HG02981 (cell line): Measurements from ENCODE around the gene ACTN2.

ENCODE experiments used
- ATAC-seq: cut with Tn5 transposase; IDR thresholded peaks from one replicate; pipeline ENCODE4 v1.9.1; 2021; ENCODE audit warnings: mild to moderate bottlenecking, moderate library complexity; ENCODE audit not compliant: unreplicated experiment

ACTN2 gene

DNA sequence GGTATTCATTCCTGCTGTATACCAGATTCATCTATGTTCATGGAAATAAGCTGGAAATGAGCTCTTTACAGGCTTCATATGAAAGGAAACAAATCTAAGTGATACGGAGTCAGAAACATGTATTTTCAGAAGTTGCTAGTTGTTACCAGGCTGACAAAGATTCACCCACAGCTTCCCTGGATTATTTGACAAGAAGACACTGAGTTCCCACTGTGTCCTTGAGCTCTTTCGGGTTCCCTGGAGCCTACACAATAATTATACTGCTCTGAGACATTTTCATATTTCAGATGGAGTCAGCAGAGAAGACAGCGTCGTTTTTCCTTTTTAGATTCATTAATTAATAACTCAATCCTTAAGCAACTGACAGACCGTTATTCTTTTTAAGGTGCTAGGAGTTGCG is 79.5 kb downstream of the ACTN2 start:
- no peak for ATAC-seq

- no peak for ATAC-seq
Measured at GRCh38 chr1:236766506-236766905, 80.2 kb downstream of the ACTN2 start.

DNA sequence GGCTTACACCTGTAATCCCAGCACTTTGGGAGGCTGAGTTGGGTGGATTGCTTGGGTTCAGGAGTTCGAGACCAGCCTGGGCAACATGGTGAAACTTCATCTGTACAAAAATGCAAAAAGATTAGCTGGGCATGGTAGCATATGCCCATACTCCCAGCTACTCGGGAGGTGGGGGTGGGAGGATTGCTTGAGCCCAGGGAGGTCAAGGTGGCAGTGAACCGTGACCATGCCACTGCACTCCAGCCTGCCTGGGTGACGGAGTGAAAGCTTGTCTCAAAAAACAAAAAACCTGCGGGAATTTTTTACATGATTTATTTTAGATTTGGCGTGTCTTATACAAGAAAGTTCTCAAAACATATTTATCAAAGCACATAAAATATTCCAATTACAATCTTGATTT is 81.0 kb downstream of the ACTN2 start:
- no peak for ATAC-seq

DNA sequence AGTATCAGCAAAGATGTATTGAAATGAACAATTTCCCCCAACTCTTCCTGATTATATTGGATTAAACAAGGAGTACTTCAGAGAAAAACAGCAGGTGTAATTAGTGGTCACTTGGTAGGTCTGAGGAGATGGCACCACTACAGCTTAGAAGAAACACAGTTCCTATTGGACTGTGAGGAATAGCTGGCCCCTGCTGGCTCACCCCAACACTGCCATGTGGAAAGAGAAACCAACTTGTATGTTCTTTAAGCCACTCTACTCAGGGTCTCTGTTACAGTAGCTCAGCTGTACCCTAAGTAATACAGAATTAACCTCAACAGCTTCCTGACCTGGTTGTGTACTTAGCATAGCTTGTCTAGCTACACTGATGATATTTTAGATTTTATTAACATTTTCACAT is 82.3 kb downstream of the ACTN2 start:
- ATAC-seq: no peak

- ATAC-seq: no peak
Measured at GRCh38 chr1:236773919-236774318, 87.6 kb downstream of the ACTN2 start.

- no peak for ATAC-seq
Measured at GRCh38 chr1:236774926-236775325, 88.6 kb downstream of the ACTN2 start.

DNA sequence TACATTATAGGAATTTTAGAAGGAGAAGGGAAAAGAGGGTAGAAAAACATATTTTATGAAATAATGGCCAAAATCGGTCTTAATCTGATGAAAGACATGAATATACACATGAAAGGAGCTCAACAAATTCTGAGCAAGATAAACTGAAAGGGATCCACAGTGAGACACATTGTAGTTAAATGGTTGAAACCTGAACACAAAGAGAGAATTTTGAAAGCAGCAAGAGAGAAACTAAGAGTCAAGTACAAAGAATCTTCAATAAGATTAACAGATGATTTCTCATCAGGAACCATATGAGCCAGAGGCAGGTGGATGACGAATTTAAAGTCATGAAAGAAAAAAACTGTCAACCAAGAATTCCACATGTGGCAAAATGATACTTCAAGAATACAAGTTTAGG is 93.0 kb downstream of the ACTN2 start:
- ATAC-seq: no peak

GRCh38 chr1:236785477-236785876 is 99.2 kb downstream of the ACTN2 start:
- no peak for ATAC-seq

DNA sequence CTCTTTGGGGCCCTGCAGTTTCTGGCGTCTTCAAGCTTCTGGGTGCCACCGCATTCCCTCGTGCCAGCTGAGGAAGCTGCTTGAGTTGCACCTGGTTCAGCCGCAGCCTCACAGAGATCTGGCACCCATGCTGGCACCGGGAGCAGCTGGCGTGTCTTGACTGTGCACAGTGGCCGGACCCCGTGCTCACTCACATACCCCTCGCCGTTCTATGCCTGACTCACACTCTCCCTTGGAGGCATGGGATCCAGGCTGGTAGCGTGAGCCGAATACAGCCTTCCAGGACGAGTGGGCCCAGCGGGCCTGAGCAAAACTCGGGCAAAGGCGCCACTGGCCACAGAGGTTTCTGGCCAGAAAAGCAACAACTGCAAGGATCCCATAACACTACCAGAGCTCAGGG is 100.2 kb downstream of the ACTN2 start:
- no peak for ATAC-seq

DNA sequence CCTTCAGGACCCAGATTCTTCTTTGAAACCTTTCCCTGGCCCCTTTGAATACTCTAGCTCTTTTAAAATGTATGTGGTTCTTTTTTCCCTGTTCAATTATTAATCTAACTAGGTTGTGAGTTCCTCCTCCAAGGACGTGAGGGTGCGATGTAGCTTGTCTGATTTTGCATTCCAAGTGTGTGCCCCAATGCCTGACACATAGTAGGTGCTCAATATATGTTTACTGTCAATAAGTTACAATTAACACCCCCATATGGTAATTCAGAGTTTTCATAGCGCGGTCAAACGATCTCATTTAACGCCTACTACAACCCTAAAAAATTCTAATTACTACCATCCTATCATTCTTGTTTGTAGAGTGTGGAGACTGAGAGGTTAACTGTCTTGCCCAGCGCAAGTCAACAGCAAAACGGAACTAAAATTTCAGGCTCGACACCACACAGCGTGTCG is 108.3 kb downstream of the ACTN2 start:
- ATAC-seq: no peak

DNA sequence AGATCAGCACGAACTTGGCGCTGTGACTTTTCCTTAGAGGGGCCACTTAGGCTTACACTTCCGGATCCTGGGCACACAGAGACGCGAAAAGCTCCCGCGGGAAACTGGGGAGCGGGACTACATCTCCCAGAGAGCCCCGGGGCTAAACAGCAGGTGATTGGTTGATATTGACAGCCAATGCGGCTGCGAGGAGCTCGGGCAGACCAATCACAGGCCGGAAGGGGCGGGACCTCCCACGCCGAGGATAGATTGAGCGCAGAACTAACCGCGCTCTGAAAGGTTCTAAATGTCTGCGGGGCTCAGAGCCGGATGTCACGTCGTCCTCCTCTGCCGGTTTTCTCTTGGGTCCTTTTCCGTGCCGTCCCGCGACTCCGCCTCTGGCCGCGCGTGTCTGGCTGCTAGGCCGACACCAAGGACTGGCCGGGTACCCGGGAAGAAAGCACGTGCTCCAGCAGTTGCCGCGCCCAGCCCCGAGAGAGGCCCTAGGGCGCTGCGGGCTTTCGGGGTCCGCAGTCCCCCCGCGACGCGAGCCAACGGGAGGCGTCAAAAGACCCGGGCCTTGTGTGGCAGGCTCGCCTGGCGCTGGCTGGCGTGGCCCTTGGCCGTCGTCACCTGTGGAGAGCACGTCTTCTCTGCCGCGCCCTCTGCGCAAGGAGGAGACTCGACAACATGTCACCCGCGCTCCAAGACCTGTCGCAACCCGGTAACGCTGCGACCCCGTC is 108.9 kb downstream of the ACTN2 start, which contains the start of gene MTR:
Gene MTR, plus strand, starts transcription at position 258 of the 722 bp plus-strand sequence. Its CDS starts 412 bp downstream, at position 670.
- peak; percentile 98 for ATAC-seq

DNA sequence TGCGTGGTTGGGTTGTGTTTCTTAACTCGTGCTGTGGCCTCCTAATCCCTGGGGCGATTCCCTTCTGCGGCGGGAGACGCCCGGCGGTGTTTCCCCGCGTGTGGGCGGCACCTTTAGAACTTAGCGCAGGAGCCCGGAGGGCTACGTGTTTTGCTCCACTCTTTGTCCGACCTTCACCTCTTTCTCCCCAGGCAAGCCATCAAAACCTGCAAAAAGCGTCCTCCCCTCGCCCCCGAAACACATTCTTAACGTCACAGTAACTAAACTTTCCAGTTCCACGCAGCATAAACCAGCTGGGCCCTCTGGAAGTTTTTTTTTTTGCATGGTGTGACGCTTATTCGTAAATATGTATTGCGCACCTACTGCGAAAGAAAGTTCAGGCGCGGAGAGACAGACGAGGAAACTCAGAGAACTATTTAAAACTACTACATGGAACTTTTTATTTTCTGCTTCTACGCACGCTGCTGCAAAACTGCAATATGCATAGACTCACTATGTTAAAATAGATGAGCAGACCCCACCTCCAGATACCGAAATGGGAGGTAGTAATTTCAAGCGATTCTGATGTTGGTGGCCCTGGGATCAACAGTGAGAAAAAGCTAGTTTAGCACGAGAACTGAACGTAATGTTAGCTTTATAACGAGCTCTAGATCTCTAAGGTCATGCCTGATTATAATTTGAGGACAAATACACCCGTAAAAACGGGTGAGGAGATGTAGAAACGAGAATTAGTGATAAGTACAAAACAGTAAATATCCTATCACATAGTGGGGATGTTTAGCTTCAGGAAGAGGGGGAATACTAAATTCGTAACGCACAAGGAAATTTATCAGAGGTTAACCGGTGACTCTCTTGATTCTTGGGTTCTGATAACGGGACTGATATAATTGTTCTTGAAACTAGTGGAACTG is 109.7 kb downstream of the ACTN2 start:
- ATAC-seq: peak; percentile 21

- no peak for ATAC-seq
Measured at GRCh38 chr1:236799001-236799400, 112.7 kb downstream of the ACTN2 start.

DNA sequence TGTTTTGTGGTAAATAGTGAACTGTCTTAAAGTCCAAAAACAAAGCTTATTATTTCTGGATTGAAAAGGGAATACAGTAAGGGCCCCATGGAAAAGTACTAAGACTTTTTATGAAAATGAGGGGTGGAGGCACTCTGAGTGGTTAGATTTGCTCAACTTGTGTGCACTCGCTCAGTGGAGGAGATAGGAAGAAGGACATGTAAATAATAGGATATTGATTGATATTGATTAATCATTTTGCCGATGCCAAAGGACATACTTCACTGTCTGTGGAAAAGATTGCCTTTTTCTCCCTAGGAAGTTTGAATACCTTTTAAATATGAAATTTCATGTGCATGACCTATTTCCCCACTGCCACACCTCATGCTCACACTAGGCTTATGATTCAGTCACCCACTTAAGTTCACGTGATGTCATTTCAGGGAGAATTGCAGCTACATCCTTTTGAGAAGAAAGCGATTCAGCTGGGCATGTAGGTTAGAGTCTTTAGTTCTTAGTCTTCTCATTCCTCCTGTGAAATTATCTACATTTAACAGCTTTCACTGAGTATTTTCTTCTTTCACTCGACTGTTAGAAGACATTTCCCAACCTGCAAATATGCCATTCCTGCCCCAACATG is 113.8 kb downstream of the ACTN2 start:
- no peak for ATAC-seq

- no peak for ATAC-seq
Measured at GRCh38 chr1:236800623-236801022, 114.3 kb downstream of the ACTN2 start.

DNA sequence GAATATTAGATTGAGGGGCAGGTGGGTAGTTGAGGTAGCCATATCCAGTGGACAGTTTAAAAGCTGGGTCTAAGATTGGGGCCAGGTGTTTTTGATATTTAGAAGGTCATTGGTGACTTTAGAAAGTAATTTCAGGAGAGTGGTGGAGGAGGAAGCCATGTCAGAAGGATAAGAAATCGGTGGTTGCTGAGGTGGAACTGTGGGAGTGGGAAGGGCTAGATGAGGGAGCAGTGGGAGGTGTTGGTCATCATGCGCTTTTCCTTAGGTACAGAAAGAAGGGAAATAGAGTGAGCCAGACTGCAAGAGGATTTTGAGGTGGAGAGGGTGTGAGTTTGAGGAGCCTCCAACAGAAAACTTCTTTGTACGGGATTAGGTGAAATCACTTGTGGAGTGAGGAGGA is 116.0 kb downstream of the ACTN2 start:
- ATAC-seq: no peak

DNA sequence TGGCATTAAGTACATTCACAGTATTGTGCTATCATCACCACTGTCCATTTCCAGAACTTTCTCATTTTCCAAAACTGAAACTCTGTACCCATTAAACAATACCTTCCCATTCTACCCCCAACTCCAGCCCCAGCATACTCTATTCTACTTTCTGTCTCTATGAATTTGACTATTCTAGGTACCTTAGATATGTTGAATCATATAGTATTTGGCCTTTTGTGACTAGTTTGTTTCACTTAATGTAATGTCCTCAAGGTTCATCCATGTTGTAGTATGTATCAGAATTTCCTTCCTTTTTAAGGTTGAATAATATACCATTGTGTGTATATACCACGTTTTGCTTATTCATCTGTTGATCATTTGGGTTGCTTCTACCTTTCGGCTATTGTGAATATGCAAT is 120.3 kb downstream of the ACTN2 start:
- no peak for ATAC-seq

GRCh38 chr1:236808005-236808404 is 121.7 kb downstream of the ACTN2 start:
- ATAC-seq: no peak

GRCh38 chr1:236808564-236809130 is 122.3 kb downstream of the ACTN2 start:
- no peak for ATAC-seq

DNA sequence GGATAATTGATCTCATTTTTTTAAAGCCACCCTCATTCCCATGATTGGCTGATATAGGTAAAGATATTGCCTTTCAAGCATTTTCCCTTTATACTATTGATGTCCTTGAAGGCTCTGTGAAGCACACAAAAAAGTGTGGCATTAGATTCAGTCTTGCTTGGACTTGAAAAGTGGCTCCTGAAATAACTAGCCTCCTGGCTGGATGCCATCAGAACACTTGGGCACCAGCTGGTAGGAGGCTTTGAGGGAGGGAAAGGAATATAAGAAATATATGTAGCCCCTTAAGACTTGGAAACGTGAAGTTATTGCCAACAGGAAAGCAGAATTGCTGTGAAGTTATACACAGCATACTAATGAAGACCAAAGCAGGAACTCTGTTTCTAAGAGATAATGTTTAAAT is 122.8 kb downstream of the ACTN2 start:
- no peak for ATAC-seq

- ATAC-seq: no peak
Measured at GRCh38 chr1:236810018-236810417, 123.7 kb downstream of the ACTN2 start.
